ENCODE measurements around the gene BGLAP.
A peak's percentile ranks its signal among the peaks of the same experiment; 100 is the strongest.

The BGLAP gene

GRCh38 chr1:156241926-156242325, at the start of gene BGLAP:
BGLAP (plus strand) TSS chr1:156242184; CDS start chr1:156242232, 48 bp downstream.
- H3K27ac ChIP-seq, result no peak within 1 kb of the TSS
- no peak for TF ChIP-seq CTCF (conservative IDR thresholded peaks at IDR 0.05)

- TF ChIP-seq CTCF (conservative IDR thresholded peaks at IDR 0.05), result no peak
- peak overlapping the region; percentile 80 for H3K27ac ChIP-seq
Observed at GRCh38 chr1:156193208-156193487, 48.8 kb upstream of the BGLAP start.

- peak within 1 kb of the TSS; percentile 80 for H3K27ac ChIP-seq
- TF ChIP-seq CTCF (conservative IDR thresholded peaks at IDR 0.05), result peak; percentile 30; the same call in 1 of the 2 replicates
Observed at GRCh38 chr1:156193488-156194299, 48.3 kb upstream of the BGLAP start, which contains the start of gene SLC25A44. SLC25A44 (plus strand) TSS chr1:156194104; CDS start chr1:156199848, 5,744 bp downstream.

- H3K27ac ChIP-seq, result peak overlapping the region; percentile 80
- TF ChIP-seq CTCF (conservative IDR thresholded peaks at IDR 0.05), result no peak
Observed at GRCh38 chr1:156194300-156194652, 47.7 kb upstream of the BGLAP start.

- no peak for TF ChIP-seq CTCF (conservative IDR thresholded peaks at IDR 0.05)
- no peak overlapping the region for H3K27ac ChIP-seq
Observed at GRCh38 chr1:156195853-156196252, 46.1 kb upstream of the BGLAP start.

GRCh38 chr1:156196445-156196844, 45.5 kb upstream of the BGLAP start:
- no peak overlapping the region for H3K27ac ChIP-seq
- TF ChIP-seq CTCF (conservative IDR thresholded peaks at IDR 0.05), result no peak

GRCh38 chr1:156198831-156199349, 43.1 kb upstream of the BGLAP start:
- no peak overlapping the region for H3K27ac ChIP-seq
- no peak for TF ChIP-seq CTCF (conservative IDR thresholded peaks at IDR 0.05)

Data from VCaP (cell line).